BJ (cell line): ENCODE measurements around the gene LHFPL2. TPM values are rescaled to one million over a fixed set of nuclear protein-coding genes. Genes with fewer than 3 reads are reported as not detected.

Experiments used
- CTCF ChIA-PET: fragments of 350-600 bp; formaldehyde crosslinking; extraction: SDS; loops from one replicate; lab custom pipeline; 2021; ENCODE audit warnings: antibody characterized with exemption, inconsistent platforms; lab: Yijun Ruan, JAX
- POLR2A ChIA-PET: fragments of 300-600 bp; sonication (Branson Sonifier 250); formaldehyde crosslinking; extraction: SDS; loops from one replicate; lab custom pipeline; 2021; ENCODE audit warnings: antibody characterized with exemption; lab: Charles Lee
- DNase-seq: peaks from one replicate; pipeline ENCODE4 v3.0.0-alpha.2; 2011; ENCODE audit warnings: low read depth
- H3K27me3 ChIP-seq: 2 replicates; pipeline ENCODE4 v1.6.0; 2011; ENCODE audit warnings: low read length; ENCODE audit not compliant: control insufficient read depth, insufficient read depth
- H3K36me3 ChIP-seq: 2 replicates; pipeline ENCODE4 v1.5.1; 2011; ENCODE audit warnings: low read length; ENCODE audit not compliant: control insufficient read depth, insufficient read depth
- H3K4me3 ChIP-seq: 2 replicates; pipeline ENCODE4 v1.5.1; 2011; ENCODE audit warnings: low read depth, mild to moderate bottlenecking, control low read depth, low read length
- CTCF ChIP-seq: IDR thresholded peaks from 2 replicates; pipeline ENCODE4 v1.5.1; 2011; ENCODE audit warnings: low read depth, mild to moderate bottlenecking, control low read depth, inconsistent platforms, low read length, moderate library complexity; ENCODE audit not compliant: insufficient read depth
- polyA plus RNA-seq: library from polyadenylated mRNA; depleted of rRNA; stranded (reverse); fragments of >200 nt; gene quantifications from 2 replicates; pipeline ENCODE4 v1.2.3, GENCODE V29; 2011

Gene LHFPL2
- polyA plus RNA-seq, 1 experiment, result 4.4 TPM

- no peak overlapping the region for H3K4me3 ChIP-seq
- DNase-seq, result no peak
- no peaks in the 10 kb centered on the region for H3K36me3 ChIP-seq
- H3K27me3 ChIP-seq, result no peaks in the 10 kb centered on the region
- ChIA-PET CTCF (interaction anchor here (0.6 kb wide), 1 partner anchor 1325 kb away, joined by 3 read pairs; no protein-coding TSS in a partner anchor), POLR2A (no interaction called here)
- no peak for TF ChIP-seq CTCF
Observed at GRCh38 chr5:78591972-78592700, 56.4 kb downstream of the LHFPL2 start.

GRCh38 chr5:78591138-78591612 is 57.4 kb downstream of the LHFPL2 start:
- H3K4me3 ChIP-seq, result no peak overlapping the region
- POLR2A ChIA-PET, result no interaction called here
- TF ChIP-seq CTCF, result no peak
- H3K27me3 ChIP-seq, result no peaks in the 10 kb centered on the region
- no peaks in the 10 kb centered on the region for H3K36me3 ChIP-seq
- DNase-seq, result peak; percentile 92
- CTCF ChIA-PET, result no interaction called here

GRCh38 chr5:78589923-78590322 is 58.6 kb downstream of the LHFPL2 start:
- no peak for TF ChIP-seq CTCF
- H3K36me3 ChIP-seq, result no peaks in the 10 kb centered on the region
- POLR2A ChIA-PET, result interaction anchor here (0.6 kb wide), 1 partner anchor 216 kb away, joined by 3 read pairs; no protein-coding TSS in a partner anchor
- no peaks in the 10 kb centered on the region for H3K27me3 ChIP-seq
- no peak overlapping the region for H3K4me3 ChIP-seq
- DNase-seq, result no peak
- CTCF ChIA-PET, result no interaction called here

GRCh38 chr5:78588507-78588906 is 60.1 kb downstream of the LHFPL2 start:
- POLR2A ChIA-PET, result no interaction called here

More at GRCh38 chr5:78588507-78588906, 60.1 kb downstream of the LHFPL2 start:
- no peak overlapping the region for H3K4me3 ChIP-seq
- H3K36me3 ChIP-seq, result no peaks in the 10 kb centered on the region
- H3K27me3 ChIP-seq, result no peaks in the 10 kb centered on the region
- no peak for DNase-seq
- CTCF ChIA-PET, result interaction anchor here (1.0 to 1.3 kb wide), 3 partner anchors 13 to 50 kb away, joined by 3 to 4 read pairs (median 3); no protein-coding TSS in a partner anchor
- no peak for TF ChIP-seq CTCF
